T-helper 1 cell treated with Interleukin-12 subunit alpha and Interleukin-12 subunit beta and Interleukin-4 antibody, amounts not matched to agents 30 ng/mL and 1 ng/mL, for 36 hours (primary cell): ENCODE measurements around the gene FAM89B. TPM values are rescaled to one million over a fixed set of nuclear protein-coding genes. Genes with fewer than 3 reads are reported as not detected.

Source experiments
- intact Hi-C: fragments of 100-400 bp; cut with micrococcal nuclease; formaldehyde crosslinking; loops from one replicate; pipeline ENCODE4 v1.15.1; 2024
- total RNA-seq: library from RNA; stranded (reverse); gene quantifications from 2 replicates; pipeline ENCODE4 v1.2.3, GENCODE V29; 2022

FAM89B gene
- total RNA-seq, 1 donor from 2014 or later: 58.1 TPM

- intact Hi-C loops: no loop called here
These were observed 35.5 kb downstream of the FAM89B start for GRCh38 chr11:65607614-65608426.

GRCh38 chr11:65609229-65609628 is 36.9 kb downstream of the FAM89B start:
- intact Hi-C loops: no loop called here

GRCh38 chr11:65609665-65610064 is 37.3 kb downstream of the FAM89B start:
- intact Hi-C loops: loop anchor here (10.0 kb wide), 1 partner anchor 1875 kb away; the partner anchor contains the start of gene AIP

- intact Hi-C loops: loop anchor here (10.0 kb wide), 1 partner anchor 1874 kb away; the partner anchor contains the start of gene AIP
These were observed 38.1 kb downstream of the FAM89B start for GRCh38 chr11:65610404-65610803.

GRCh38 chr11:65611028-65611757 is 38.9 kb downstream of the FAM89B start:
- intact Hi-C loops: loop anchor here (10.0 kb wide), 1 partner anchor 1874 kb away; the partner anchor contains the start of gene AIP

- intact Hi-C loops: loop anchor here (10.0 kb wide), 1 partner anchor 1873 kb away; the partner anchor contains the start of gene AIP
These were observed 39.6 kb downstream of the FAM89B start for GRCh38 chr11:65611758-65612603.

- intact Hi-C loops: loop anchor here (10.0 kb wide), 1 partner anchor 1872 kb away; the partner anchor contains the start of gene AIP
These were observed 40.4 kb downstream of the FAM89B start for GRCh38 chr11:65612691-65613090.

GRCh38 chr11:65613091-65613928 is 41.0 kb downstream of the FAM89B start:
- intact Hi-C loops: loop anchor here (10.0 kb wide), 1 partner anchor 1871 kb away; the partner anchor contains the start of gene AIP

GRCh38 chr11:65615229-65615949 is 43.1 kb downstream of the FAM89B start, which contains the start of gene PCNX3:
Gene PCNX3, plus strand, starts transcription at chr11:65615776. Its CDS starts 536 bp downstream, at chr11:65616312.
- intact Hi-C loops: loop anchor here (1.0 to 10.0 kb wide), 28 partner anchors 23 to 1869 kb away; partner anchors contain the start of genes AIP, ATG2A, BANF1 and C11orf68

- intact Hi-C loops: loop anchor here (1.0 to 10.0 kb wide), 28 partner anchors 22 to 1869 kb away; partner anchors contain the start of genes AIP, ATG2A, BANF1 and C11orf68
These were observed 43.7 kb downstream of the FAM89B start for GRCh38 chr11:65615950-65616574.

GRCh38 chr11:65616575-65617001 is 44.2 kb downstream of the FAM89B start:
- intact Hi-C loops: loop anchor here (5.0 to 10.0 kb wide), 2 partner anchors 371 to 1868 kb away; partner anchors contain the start of gene AIP

- intact Hi-C loops: loop anchor here (5.0 to 10.0 kb wide), 2 partner anchors 370 to 1868 kb away; partner anchors contain the start of gene AIP
These were observed 45.0 kb downstream of the FAM89B start for GRCh38 chr11:65617136-65617850.

- intact Hi-C loops: loop anchor here (5.0 to 10.0 kb wide), 2 partner anchors 369 to 1867 kb away; partner anchors contain the start of gene AIP
These were observed 45.8 kb downstream of the FAM89B start for GRCh38 chr11:65617990-65618751.

- intact Hi-C loops: loop anchor here (5.0 to 10.0 kb wide), 2 partner anchors 369 to 1866 kb away; partner anchors contain the start of gene AIP
These were observed 46.4 kb downstream of the FAM89B start for GRCh38 chr11:65618763-65619162.

- intact Hi-C loops: loop anchor here (5.0 to 10.0 kb wide), 2 partner anchors 368 to 1865 kb away; partner anchors contain the start of gene AIP
These were observed 47.1 kb downstream of the FAM89B start for GRCh38 chr11:65619281-65619928.

- intact Hi-C loops: no loop called here
These were observed 48.3 kb downstream of the FAM89B start for GRCh38 chr11:65620666-65621065.
